22Rv1 (cell line): Measurements from ENCODE around the gene THTPA.
"Not testable (repeated sequence)": the region's sequence is repeated elsewhere in the genome, so short reads cannot be mapped to it uniquely, and the experiment has no call there.

Experiments used
- H3K27ac ChIP-seq: fragments of 450-650 bp; 2 replicates; pipeline ENCODE4 v1.5.1; 2017
- ZFX ChIP-seq: fragments of 450-650 bp; IDR thresholded peaks from 2 replicates; pipeline ENCODE4 v1.6.1; 2017; ENCODE audit warnings: antibody characterized with exemption, borderline replicate concordance
- TF ChIP-seq, protein P1 (sequence below): fragments of 450-650 bp; IDR thresholded peaks from 2 replicates; pipeline ENCODE4 v1.5.1; 2017; ENCODE audit warnings: mild to moderate bottlenecking

The THTPA gene

DNA sequence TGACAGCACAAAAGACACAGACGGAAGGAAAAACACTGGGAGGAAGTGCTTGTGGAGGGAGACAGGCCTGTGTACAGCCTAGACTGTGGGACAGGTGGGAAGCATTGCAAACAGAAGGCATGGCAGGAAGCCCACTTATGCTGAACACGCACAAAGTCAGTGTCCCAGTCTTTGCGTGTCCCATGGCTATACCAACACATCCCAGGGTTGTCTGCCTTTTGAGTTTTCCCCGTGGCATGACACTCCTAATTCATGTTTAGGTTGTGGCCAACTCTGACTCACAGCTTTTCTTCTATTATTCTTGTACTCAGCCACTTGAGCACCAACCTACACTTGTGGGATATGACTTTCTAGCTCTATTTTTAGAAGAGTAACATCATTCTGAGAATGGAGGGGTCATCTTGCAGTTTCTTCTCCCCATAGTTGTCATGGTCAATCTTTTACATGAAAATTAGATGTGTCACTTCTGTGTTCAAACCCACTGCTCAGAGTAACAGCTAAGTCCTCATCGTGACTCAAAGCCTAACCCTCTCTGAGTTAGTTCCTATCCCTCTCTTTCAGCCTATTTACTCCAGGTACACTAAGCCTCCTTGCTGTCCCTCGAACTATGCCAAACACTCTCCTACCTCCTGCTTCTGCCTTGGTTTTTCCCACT is 50.0 kb downstream of the THTPA start:
- H3K27ac ChIP-seq: no peak overlapping the region

GRCh38 chr14:23608454-23608853 is 52.4 kb downstream of the THTPA start:
- H3K27ac ChIP-seq: no peak overlapping the region
- TF ChIP-seq, protein P1, sequence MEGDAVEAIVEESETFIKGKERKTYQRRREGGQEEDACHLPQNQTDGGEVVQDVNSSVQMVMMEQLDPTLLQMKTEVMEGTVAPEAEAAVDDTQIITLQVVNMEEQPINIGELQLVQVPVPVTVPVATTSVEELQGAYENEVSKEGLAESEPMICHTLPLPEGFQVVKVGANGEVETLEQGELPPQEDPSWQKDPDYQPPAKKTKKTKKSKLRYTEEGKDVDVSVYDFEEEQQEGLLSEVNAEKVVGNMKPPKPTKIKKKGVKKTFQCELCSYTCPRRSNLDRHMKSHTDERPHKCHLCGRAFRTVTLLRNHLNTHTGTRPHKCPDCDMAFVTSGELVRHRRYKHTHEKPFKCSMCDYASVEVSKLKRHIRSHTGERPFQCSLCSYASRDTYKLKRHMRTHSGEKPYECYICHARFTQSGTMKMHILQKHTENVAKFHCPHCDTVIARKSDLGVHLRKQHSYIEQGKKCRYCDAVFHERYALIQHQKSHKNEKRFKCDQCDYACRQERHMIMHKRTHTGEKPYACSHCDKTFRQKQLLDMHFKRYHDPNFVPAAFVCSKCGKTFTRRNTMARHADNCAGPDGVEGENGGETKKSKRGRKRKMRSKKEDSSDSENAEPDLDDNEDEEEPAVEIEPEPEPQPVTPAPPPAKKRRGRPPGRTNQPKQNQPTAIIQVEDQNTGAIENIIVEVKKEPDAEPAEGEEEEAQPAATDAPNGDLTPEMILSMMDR: no peak
- no peak for TF ChIP-seq ZFX

More for the DNA sequence above, 50.0 kb downstream of the THTPA start:
- TF ChIP-seq ZFX: no peak
- TF ChIP-seq, protein P1: no peak

- TF ChIP-seq, protein P1: no peak
- TF ChIP-seq ZFX: no peak
- no peak overlapping the region for H3K27ac ChIP-seq
These were observed 52.9 kb downstream of the THTPA start for GRCh38 chr14:23609001-23609400.

GRCh38 chr14:23609411-23610089 is 53.5 kb downstream of the THTPA start:
- H3K27ac ChIP-seq: not testable (repeated sequence)
